ENCODE measurements around the gene CTSZ.

Gene CTSZ

GRCh38 chr20:59040667-59041066 is 33.6 kb upstream of the CTSZ start:
- no peak overlapping the region for H3K4me3 ChIP-seq (ENCODE audit: control insufficient read depth, low read depth, low read length)
- no peak for TF ChIP-seq CTCF (IDR thresholded peaks at IDR 0.05; ENCODE audit: control insufficient read depth, insufficient read depth, low read depth, low read length, missing control alignments)
- no peak for DNase-seq (ENCODE audit: low read depth)

- TF ChIP-seq CTCF (IDR thresholded peaks at IDR 0.05; ENCODE audit: control insufficient read depth, insufficient read depth, low read depth, low read length, missing control alignments), result no peak
- no peak for DNase-seq (ENCODE audit: low read depth)
- no peak overlapping the region for H3K4me3 ChIP-seq (ENCODE audit: control insufficient read depth, low read depth, low read length)
These were observed 32.2 kb upstream of the CTSZ start for GRCh38 chr20:59039233-59039632.

GRCh38 chr20:59037386-59037785 is 30.3 kb upstream of the CTSZ start:
- no peak for TF ChIP-seq CTCF (IDR thresholded peaks at IDR 0.05; ENCODE audit: control insufficient read depth, insufficient read depth, low read depth, low read length, missing control alignments)
- no peak overlapping the region for H3K4me3 ChIP-seq (ENCODE audit: control insufficient read depth, low read depth, low read length)
- DNase-seq (ENCODE audit: low read depth), result no peak

- no peak for DNase-seq (ENCODE audit: low read depth)
- TF ChIP-seq CTCF (IDR thresholded peaks at IDR 0.05; ENCODE audit: control insufficient read depth, insufficient read depth, low read depth, low read length, missing control alignments), result no peak
These were observed 28.3 kb upstream of the CTSZ start for GRCh38 chr20:59035381-59035780.

GRCh38 chr20:59033616-59034165 is 26.6 kb upstream of the CTSZ start:
- DNase-seq (ENCODE audit: low read depth), result no peak
- TF ChIP-seq CTCF (IDR thresholded peaks at IDR 0.05; ENCODE audit: control insufficient read depth, insufficient read depth, low read depth, low read length, missing control alignments), result no peak
- no peak overlapping the region for H3K4me3 ChIP-seq (ENCODE audit: control insufficient read depth, low read depth, low read length)

More at GRCh38 chr20:59035381-59035780, 28.3 kb upstream of the CTSZ start:
- no peak overlapping the region for H3K4me3 ChIP-seq (ENCODE audit: control insufficient read depth, low read depth, low read length)

- TF ChIP-seq CTCF (IDR thresholded peaks at IDR 0.05; ENCODE audit: control insufficient read depth, insufficient read depth, low read depth, low read length, missing control alignments), result no peak
- no peak overlapping the region for H3K4me3 ChIP-seq (ENCODE audit: control insufficient read depth, low read depth, low read length)
- no peak for DNase-seq (ENCODE audit: low read depth)
These were observed 26.0 kb upstream of the CTSZ start for GRCh38 chr20:59033093-59033492.

GRCh38 chr20:59032713-59033059 is 25.6 kb upstream of the CTSZ start:
- no peak for TF ChIP-seq CTCF (IDR thresholded peaks at IDR 0.05; ENCODE audit: control insufficient read depth, insufficient read depth, low read depth, low read length, missing control alignments)
- no peak for DNase-seq (ENCODE audit: low read depth)
- peak overlapping the region; percentile 59 for H3K4me3 ChIP-seq (ENCODE audit: control insufficient read depth, low read depth, low read length)

Data from AG09309 (cell line).